Activated CD8-positive, alpha-beta T cell treated with anti-CD3 and anti-CD28 coated beads for 36 hours (primary cell): ENCODE results near the gene SS18L1. TPM values are rescaled to one million over a fixed set of nuclear protein-coding genes. Genes with fewer than 3 reads are reported as not detected.

Source experiments
- ATAC-seq: fragments of 200-7000 bp; cut with Tn5 transposase; one replicate; pipeline ENCODE4 v1.10.0; 2021; ENCODE audit warnings: mild to moderate bottlenecking, moderate library complexity
- CTCF ChIA-PET: fragments of 350-600 bp; sonication (Branson Sonifier 250); formaldehyde crosslinking; loops from one replicate; lab custom pipeline; 2021; ENCODE audit warnings: antibody characterized with exemption; lab: Charles Lee
- POLR2A ChIA-PET: fragments of 350-600 bp; sonication (Branson Sonifier 250); formaldehyde crosslinking; loops from one replicate; lab custom pipeline; 2021; ENCODE audit warnings: antibody characterized with exemption; lab: Charles Lee
- DNase-seq: peaks from one replicate; pipeline ENCODE4 v3.0.0-alpha.2; 2020
- H3K27ac Mint-ChIP-seq: one replicate; pipeline ENCODE4 v1.8.0; 2021; ENCODE audit warnings: mild to moderate bottlenecking, mixed read lengths
- H3K27me3 Mint-ChIP-seq: one replicate; pipeline ENCODE4 v1.8.0; 2021; ENCODE audit warnings: mixed read lengths
- H3K36me3 Mint-ChIP-seq: one replicate; pipeline ENCODE4 v1.8.0; 2021; ENCODE audit warnings: low read depth, mixed read lengths
- H3K4me1 Mint-ChIP-seq: one replicate; pipeline ENCODE4 v1.8.0; 2021; ENCODE audit warnings: low read depth, mixed read lengths
- H3K4me3 Mint-ChIP-seq: one replicate; pipeline ENCODE4 v1.8.0; 2021; ENCODE audit warnings: mild to moderate bottlenecking, moderate library complexity, mixed read lengths
- H3K9me3 Mint-ChIP-seq: one replicate; pipeline ENCODE4 v1.8.0; 2021; ENCODE audit warnings: mixed read lengths
- intact Hi-C: fragments of 100-400 bp; cut with micrococcal nuclease; formaldehyde crosslinking; loops from one replicate; pipeline ENCODE4 v1.10.0; 2022
- total RNA-seq, 2 experiments: library from RNA; stranded (reverse); gene quantifications; one replicate each; pipeline ENCODE4 v1.2.3, GENCODE V29; 2021
- TF ChIP-seq, protein P1 (sequence below): fragments of 200-600 bp; IDR thresholded peaks from one replicate; pipeline ENCODE4 v1.8.0; 2022; ENCODE audit warnings: antibody characterized with exemption, mild to moderate bottlenecking

The SS18L1 gene
- total RNA-seq, 2 experiments from 2014 or later = 15.3 to 16.1 TPM

DNA sequence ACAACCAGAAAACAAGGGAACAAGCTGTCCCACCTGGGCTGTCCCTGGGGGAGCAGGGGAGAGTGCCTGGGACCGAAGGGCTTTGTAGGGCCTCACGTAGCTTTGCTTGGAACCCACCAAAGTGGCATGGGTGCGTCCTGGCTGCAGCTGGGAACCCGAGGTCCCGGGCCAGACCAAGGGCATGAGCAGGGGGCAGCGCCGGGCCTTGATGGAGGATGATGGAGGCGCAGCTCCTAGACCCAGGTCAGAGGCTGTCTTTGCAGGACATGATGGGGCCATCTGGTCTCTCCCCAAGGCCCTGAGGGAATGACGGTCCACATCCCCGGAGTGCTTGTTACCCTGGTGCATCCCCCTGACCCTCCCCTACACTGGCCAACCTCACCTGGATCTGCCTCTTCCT is 87.1 kb downstream of the SS18L1 start:
- no peak for DNase-seq
- Mint-ChIP-seq H3K4me1 (no peaks in the 10 kb centered on the region), H3K27ac (no peak overlapping the region), H3K9me3 (no peaks in the 10 kb centered on the region), H3K4me3 (no peak overlapping the region), H3K27me3 (peaks cover 7% of the 10 kb centered on the region), H3K36me3 (no peaks in the 10 kb centered on the region)
- ChIA-PET POLR2A (no interaction called here), CTCF (no interaction called here)
- intact Hi-C loops = no loop called here
- TF ChIP-seq, protein P1, sequence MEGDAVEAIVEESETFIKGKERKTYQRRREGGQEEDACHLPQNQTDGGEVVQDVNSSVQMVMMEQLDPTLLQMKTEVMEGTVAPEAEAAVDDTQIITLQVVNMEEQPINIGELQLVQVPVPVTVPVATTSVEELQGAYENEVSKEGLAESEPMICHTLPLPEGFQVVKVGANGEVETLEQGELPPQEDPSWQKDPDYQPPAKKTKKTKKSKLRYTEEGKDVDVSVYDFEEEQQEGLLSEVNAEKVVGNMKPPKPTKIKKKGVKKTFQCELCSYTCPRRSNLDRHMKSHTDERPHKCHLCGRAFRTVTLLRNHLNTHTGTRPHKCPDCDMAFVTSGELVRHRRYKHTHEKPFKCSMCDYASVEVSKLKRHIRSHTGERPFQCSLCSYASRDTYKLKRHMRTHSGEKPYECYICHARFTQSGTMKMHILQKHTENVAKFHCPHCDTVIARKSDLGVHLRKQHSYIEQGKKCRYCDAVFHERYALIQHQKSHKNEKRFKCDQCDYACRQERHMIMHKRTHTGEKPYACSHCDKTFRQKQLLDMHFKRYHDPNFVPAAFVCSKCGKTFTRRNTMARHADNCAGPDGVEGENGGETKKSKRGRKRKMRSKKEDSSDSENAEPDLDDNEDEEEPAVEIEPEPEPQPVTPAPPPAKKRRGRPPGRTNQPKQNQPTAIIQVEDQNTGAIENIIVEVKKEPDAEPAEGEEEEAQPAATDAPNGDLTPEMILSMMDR = no peak
- ATAC-seq = no peak

DNA sequence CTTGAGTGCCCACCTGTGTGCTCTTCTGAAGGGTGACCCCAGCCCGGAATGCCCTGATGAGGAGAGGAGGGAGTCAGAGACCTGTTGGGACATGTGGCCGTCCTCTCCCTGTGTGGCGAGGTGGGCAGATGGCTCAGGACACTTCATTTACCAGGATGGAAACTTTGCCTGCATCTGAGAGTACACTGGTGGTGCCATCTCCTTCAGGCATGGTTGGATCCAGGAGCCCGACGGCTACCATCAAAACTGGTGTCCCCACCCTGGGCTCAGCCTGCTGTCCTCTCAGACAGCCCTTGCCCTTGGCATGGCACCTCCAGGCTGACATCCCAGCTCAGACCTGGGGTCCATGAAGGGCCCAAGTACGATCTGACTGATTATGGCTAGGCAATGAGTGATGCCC is 87.7 kb downstream of the SS18L1 start:
- POLR2A ChIA-PET = no interaction called here
- no peaks in the 10 kb centered on the region for H3K36me3 Mint-ChIP-seq
- H3K27ac Mint-ChIP-seq = no peak overlapping the region

More for the DNA sequence above, 87.7 kb downstream of the SS18L1 start:
- CTCF ChIA-PET = no interaction called here
- DNase-seq (no peak), ATAC-seq (no peak)
- Mint-ChIP-seq H3K4me3 (no peak overlapping the region), H3K9me3 (no peaks in the 10 kb centered on the region), H3K27me3 (peaks cover 7% of the 10 kb centered on the region), H3K4me1 (no peaks in the 10 kb centered on the region)
- intact Hi-C loops = no loop called here
- TF ChIP-seq, protein P1 = no peak

Other genes starting within 250 kb of the SS18L1 start
- 10 to 100 TPM; 14.1 to 15.9 TPM for gene TAF4, start 77.9 kb upstream of the SS18L1 start, total RNA-seq
- gene LSM14B, start 21.3 kb upstream of the SS18L1 start, total RNA-seq = 10 to 100 TPM; 33.5 to 35.6 TPM
- gene PSMA7, start 375 bp upstream of the SS18L1 start, total RNA-seq = 100 to 1,000 TPM; 286 to 289 TPM
- 10 to 100 TPM; 36.5 to 40.5 TPM for gene MTG2, start 39.3 kb downstream of the SS18L1 start, total RNA-seq
- gene HRH3, start 76.5 kb downstream of the SS18L1 start, total RNA-seq = not detected
- 10 to 100 TPM; 23.6 to 24.3 TPM for gene OSBPL2, start 94.8 kb downstream of the SS18L1 start, total RNA-seq
- gene ADRM1, start 159.2 kb downstream of the SS18L1 start, total RNA-seq = 100 to 1,000 TPM; 110 to 115 TPM
- gene LAMA5, start 223.5 kb downstream of the SS18L1 start, total RNA-seq = under 1 TPM; 0.25 to 0.76 TPM
- 1,000 to 10,000 TPM; 2,670 to 2,760 TPM for gene RPS21, start 243.3 kb downstream of the SS18L1 start, total RNA-seq